Activated naive CD4-positive, alpha-beta T cell treated with anti-CD3 and anti-CD28 coated beads, Interleukin-2, amount 10 ng/mL, durations not matched to agents 7 days and 5 days (primary cell): ENCODE data around the gene OLIG3.

Source experiments
- CTCF ChIA-PET: fragments of 350-600 bp; sonication (Branson Sonifier 250); formaldehyde crosslinking; loops from one replicate; lab custom pipeline; 2021; ENCODE audit warnings: antibody characterized with exemption; lab: Charles Lee
- DNase-seq: peaks from one replicate; pipeline ENCODE4 v3.0.0-alpha.2; 2020
- H3K27ac Mint-ChIP-seq: one replicate; pipeline ENCODE4 v1.8.0; 2021; ENCODE audit warnings: mild to moderate bottlenecking, moderate library complexity, mixed read lengths
- H3K27me3 Mint-ChIP-seq: one replicate; pipeline ENCODE4 v1.8.0; 2021; ENCODE audit warnings: mild to moderate bottlenecking, mixed read lengths
- H3K36me3 Mint-ChIP-seq: one replicate; pipeline ENCODE4 v1.8.0; 2021; ENCODE audit warnings: mixed read lengths
- H3K4me1 Mint-ChIP-seq: one replicate; pipeline ENCODE4 v1.8.0; 2021; ENCODE audit warnings: mixed read lengths
- H3K4me3 Mint-ChIP-seq: one replicate; pipeline ENCODE4 v1.8.0; 2021; ENCODE audit warnings: mild to moderate bottlenecking, moderate library complexity, mixed read lengths
- H3K9me3 Mint-ChIP-seq: one replicate; pipeline ENCODE4 v1.8.0; 2021; ENCODE audit warnings: mixed read lengths

Gene OLIG3

GRCh38 chr6:137512757-137513605 lies 18.8 kb upstream of the OLIG3 start:
- CTCF ChIA-PET = interaction anchor here (1.2 kb wide), 1 partner anchor 77 kb away, joined by 3 read pairs; no protein-coding TSS in a partner anchor
- H3K27me3 Mint-ChIP-seq = peaks cover 66% of the 10 kb centered on the region
- H3K27ac Mint-ChIP-seq = no peak overlapping the region
- H3K4me3 Mint-ChIP-seq = no peak overlapping the region
- H3K4me1 Mint-ChIP-seq = no peaks in the 10 kb centered on the region
- peaks cover 4% of the 10 kb centered on the region for H3K36me3 Mint-ChIP-seq
- peaks cover 9% of the 10 kb centered on the region for H3K9me3 Mint-ChIP-seq
- DNase-seq = no peak

- no peaks in the 10 kb centered on the region for H3K4me1 Mint-ChIP-seq
- peaks cover 9% of the 10 kb centered on the region for H3K9me3 Mint-ChIP-seq
- DNase-seq = no peak
- peaks cover 63% of the 10 kb centered on the region for H3K27me3 Mint-ChIP-seq
- H3K27ac Mint-ChIP-seq = no peak overlapping the region
- H3K36me3 Mint-ChIP-seq = peaks cover 4% of the 10 kb centered on the region
- H3K4me3 Mint-ChIP-seq = no peak overlapping the region
- CTCF ChIA-PET = no interaction called here
Observed at GRCh38 chr6:137510923-137511322, 16.7 kb upstream of the OLIG3 start.

GRCh38 chr6:137498481-137499190 lies 4.4 kb upstream of the OLIG3 start:
- Mint-ChIP-seq H3K9me3 (no peaks in the 10 kb centered on the region), H3K27ac (no peak overlapping the region), H3K27me3 (peaks cover 66% of the 10 kb centered on the region), H3K4me3 (peak overlapping the region; percentile 71), H3K36me3 (peaks cover 11% of the 10 kb centered on the region), H3K4me1 (peaks cover 42% of the 10 kb centered on the region)
- CTCF ChIA-PET = interaction anchor here (0.6 to 3.4 kb wide), 2 partner anchors 91 to 1103 kb away, joined by 3 to 17 read pairs; no protein-coding TSS in a partner anchor
- no peak for DNase-seq

GRCh38 chr6:137497721-137498463 lies 3.7 kb upstream of the OLIG3 start:
- Mint-ChIP-seq H3K36me3 (peaks cover 13% of the 10 kb centered on the region), H3K27me3 (peaks cover 69% of the 10 kb centered on the region), H3K27ac (no peak overlapping the region), H3K4me1 (peaks cover 47% of the 10 kb centered on the region), H3K4me3 (peak overlapping the region; percentile 71), H3K9me3 (no peaks in the 10 kb centered on the region)
- CTCF ChIA-PET = interaction anchor here (3.4 kb wide), 1 partner anchor 91 kb away, joined by 17 read pairs; no protein-coding TSS in a partner anchor
- DNase-seq = peak; percentile 34

- Mint-ChIP-seq H3K4me1 (peaks cover 54% of the 10 kb centered on the region), H3K27me3 (peaks cover 77% of the 10 kb centered on the region)
Observed at GRCh38 chr6:137496909-137497720, 2.9 kb upstream of the OLIG3 start.

GRCh38 chr6:137496368-137496767 lies 2.2 kb upstream of the OLIG3 start:
- Mint-ChIP-seq H3K4me1 (peaks cover 61% of the 10 kb centered on the region), H3K27ac (peak overlapping the region; percentile 69), H3K27me3 (peaks cover 82% of the 10 kb centered on the region), H3K4me3 (peak overlapping the region; percentile 46), H3K36me3 (peaks cover 18% of the 10 kb centered on the region), H3K9me3 (no peaks in the 10 kb centered on the region)
- CTCF ChIA-PET = interaction anchor here (1.3 to 3.4 kb wide), 2 partner anchors 63 to 93 kb away, joined by 3 to 17 read pairs; no protein-coding TSS in a partner anchor
- no peak for DNase-seq

More at GRCh38 chr6:137496909-137497720, 2.9 kb upstream of the OLIG3 start:
- H3K27ac Mint-ChIP-seq = no peak overlapping the region
- H3K4me3 Mint-ChIP-seq = peak overlapping the region; percentile 71
- CTCF ChIA-PET = interaction anchor here (1.3 to 3.4 kb wide), 2 partner anchors 62 to 92 kb away, joined by 3 to 17 read pairs; no protein-coding TSS in a partner anchor
- no peaks in the 10 kb centered on the region for H3K9me3 Mint-ChIP-seq
- H3K36me3 Mint-ChIP-seq = peaks cover 18% of the 10 kb centered on the region
- no peak for DNase-seq

- Mint-ChIP-seq H3K4me3 (peak overlapping the region; percentile 46), H3K36me3 (peaks cover 20% of the 10 kb centered on the region), H3K4me1 (peaks cover 63% of the 10 kb centered on the region), H3K27ac (peak overlapping the region; percentile 69), H3K27me3 (peaks cover 84% of the 10 kb centered on the region), H3K9me3 (no peaks in the 10 kb centered on the region)
- CTCF ChIA-PET = interaction anchor here (2.0 kb wide), 1 partner anchor 93 kb away, joined by 11 read pairs; no protein-coding TSS in a partner anchor
- DNase-seq = no peak
Observed at GRCh38 chr6:137495703-137496336, 1.6 kb upstream of the OLIG3 start.

GRCh38 chr6:137494988-137495702 lies 951 bp upstream of the OLIG3 start:
- CTCF ChIA-PET = interaction anchor here (2.0 kb wide), 1 partner anchor 94 kb away, joined by 11 read pairs; no protein-coding TSS in a partner anchor
- Mint-ChIP-seq H3K27me3 (peaks cover 87% of the 10 kb centered on the region), H3K4me1 (peaks cover 68% of the 10 kb centered on the region), H3K36me3 (peaks cover 24% of the 10 kb centered on the region), H3K4me3 (peak overlapping the region; percentile 54), H3K9me3 (no peaks in the 10 kb centered on the region), H3K27ac (peak overlapping the region; percentile 63)
- no peak for DNase-seq

- peak overlapping the region; percentile 54 for H3K4me3 Mint-ChIP-seq
- peaks cover 28% of the 10 kb centered on the region for H3K36me3 Mint-ChIP-seq
- DNase-seq = peak; percentile 49
- H3K27me3 Mint-ChIP-seq = peaks cover 100% of the 10 kb centered on the region
- H3K27ac Mint-ChIP-seq = peak overlapping the region; percentile 77
- peaks cover 81% of the 10 kb centered on the region for H3K4me1 Mint-ChIP-seq
- no peaks in the 10 kb centered on the region for H3K9me3 Mint-ChIP-seq
- CTCF ChIA-PET = interaction anchor here (1.0 kb wide), 1 partner anchor 96 kb away, joined by 5 read pairs; no protein-coding TSS in a partner anchor
Observed at GRCh38 chr6:137493218-137494038, 766 bp downstream of the OLIG3 start.

- Mint-ChIP-seq H3K27ac (peak overlapping the region; percentile 73), H3K9me3 (no peaks in the 10 kb centered on the region), H3K4me1 (peaks cover 79% of the 10 kb centered on the region), H3K36me3 (peaks cover 29% of the 10 kb centered on the region), H3K4me3 (peak overlapping the region; percentile 23), H3K27me3 (peaks cover 100% of the 10 kb centered on the region)
- CTCF ChIA-PET = interaction anchor here (2.8 kb wide), 1 partner anchor 97 kb away, joined by 17 read pairs; no protein-coding TSS in a partner anchor
- DNase-seq = no peak
Observed at GRCh38 chr6:137492289-137493217, 1.6 kb downstream of the OLIG3 start.
